ENCODE data around the gene DAND5.
"Not testable (repeated sequence)": the region's sequence is repeated elsewhere in the genome, so short reads cannot be mapped to it uniquely, and the experiment has no call there.

DAND5 gene

DNA sequence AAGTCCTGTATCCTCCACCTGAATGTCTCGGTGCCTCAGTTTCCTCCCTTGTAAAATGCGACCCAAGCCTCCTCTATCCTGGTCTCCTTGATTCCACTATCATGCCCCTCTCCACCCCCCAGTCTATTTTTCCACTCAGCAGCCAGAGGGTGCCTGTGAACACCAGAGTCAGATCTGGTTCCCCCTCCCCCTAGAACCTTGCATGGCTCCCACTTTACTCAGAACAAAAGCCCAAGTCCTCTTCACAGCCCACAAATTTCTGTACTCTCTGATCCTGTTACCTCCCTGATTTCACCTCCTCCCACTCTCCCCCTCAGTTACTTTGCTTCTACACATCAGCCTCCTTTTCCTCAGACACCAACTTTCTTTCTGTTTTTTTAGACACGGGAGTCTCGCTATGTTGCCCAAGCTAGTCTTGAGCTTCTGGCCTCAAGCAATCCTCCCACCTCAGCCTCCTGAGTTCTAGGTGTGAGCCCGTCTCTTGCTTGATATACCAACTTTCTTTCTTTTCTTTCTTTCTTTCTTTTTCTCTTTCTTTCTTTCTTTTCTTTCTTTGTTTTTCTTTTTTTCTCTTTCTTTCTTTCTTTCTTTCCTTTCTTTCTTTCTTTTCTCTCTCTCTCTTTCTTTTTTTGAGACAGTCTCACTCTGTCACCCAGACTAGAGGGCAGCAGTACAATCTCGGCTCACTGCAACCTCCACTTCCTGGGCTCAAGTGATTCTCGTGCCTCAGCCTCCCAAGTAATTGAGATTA, 869 bp downstream of the DAND5 start:
- DNase-seq = no peak

GRCh38 chr19:12973236-12973635, 3.9 kb downstream of the DAND5 start:
- no peak for DNase-seq

GRCh38 chr19:12974301-12975220, 5.2 kb downstream of the DAND5 start:
- no peak for DNase-seq

GRCh38 chr19:12975221-12975741, 5.9 kb downstream of the DAND5 start:
- no peak for DNase-seq

- not testable (repeated sequence) for DNase-seq
These were observed 6.7 kb downstream of the DAND5 start for GRCh38 chr19:12976109-12976508.

DNA sequence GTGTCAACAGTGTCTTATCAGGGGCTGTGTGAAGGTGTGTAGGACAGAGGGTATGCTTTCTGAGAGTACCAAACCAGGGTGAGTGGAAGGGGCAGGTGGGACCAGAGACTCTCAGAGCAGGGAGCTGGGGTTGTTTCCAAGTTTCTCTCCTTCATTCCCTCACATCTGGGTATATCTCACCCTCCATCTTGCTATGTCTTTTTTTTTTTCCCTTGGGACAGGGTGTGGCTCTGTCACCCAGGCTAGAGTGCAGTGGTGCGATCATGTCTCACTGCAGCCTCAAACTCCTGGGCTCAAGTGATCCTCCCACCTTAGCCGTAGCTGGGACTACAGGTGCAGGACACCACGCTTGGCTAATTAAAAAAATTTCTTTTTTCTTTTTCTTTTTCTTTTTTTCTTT, 10.6 kb downstream of the DAND5 start:
- DNase-seq = no peak

DNA sequence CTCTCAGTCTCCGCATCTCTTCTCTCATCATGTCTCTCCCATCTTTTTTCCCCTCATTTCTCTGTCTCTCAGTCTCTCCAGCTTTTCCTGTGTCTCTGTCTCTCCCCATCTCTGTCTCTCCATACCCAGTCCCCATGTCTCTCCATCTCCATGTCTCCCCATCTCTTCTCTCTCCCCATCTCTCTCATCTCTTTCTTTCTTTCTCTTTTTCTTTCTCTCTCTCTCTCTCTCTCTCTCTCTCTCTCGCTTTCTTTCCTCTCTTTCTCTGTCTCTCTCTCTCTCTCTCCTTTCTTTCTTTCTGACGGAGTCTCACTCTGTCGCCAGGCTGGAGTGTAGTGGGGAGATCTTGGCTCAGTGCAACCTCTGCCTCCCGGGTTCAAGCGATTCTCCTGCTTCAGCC, 13.3 kb downstream of the DAND5 start:
- DNase-seq = no peak

GRCh38 chr19:12983091-12983490, 13.7 kb downstream of the DAND5 start:
- no peak for DNase-seq

DNA sequence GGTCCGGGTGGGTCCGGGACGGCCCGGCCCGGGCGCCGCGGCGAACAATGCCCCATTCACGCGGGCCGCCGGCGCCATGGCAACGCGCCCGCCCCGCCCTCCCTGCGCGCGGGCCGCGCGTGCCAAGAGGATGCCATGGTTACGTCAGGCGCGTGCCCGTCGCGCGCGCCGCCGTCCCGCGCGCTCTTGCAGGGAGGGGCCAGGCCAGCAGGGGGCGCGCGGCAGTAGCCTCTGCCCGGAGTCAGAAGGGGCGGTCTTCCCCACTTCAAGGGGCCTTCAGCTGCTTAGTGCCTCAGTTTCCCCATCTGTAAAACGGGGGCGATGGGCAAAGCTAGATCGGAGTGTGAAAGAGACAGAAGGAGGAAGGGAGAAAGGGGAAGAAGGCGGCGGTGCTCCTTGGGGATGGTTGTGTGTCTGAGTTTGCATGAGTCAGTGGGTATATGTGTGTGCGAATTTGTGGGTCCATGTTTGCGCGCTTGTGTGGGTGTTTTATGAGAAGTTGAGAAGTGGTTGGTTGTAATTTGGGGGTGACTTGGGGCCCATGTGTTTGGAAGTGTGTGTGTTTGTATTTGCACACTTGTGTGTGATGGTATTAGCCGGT, 14.3 kb downstream of the DAND5 start:
- peak; percentile 22 to 28 for DNase-seq

- DNase-seq = no peak
These were observed 14.8 kb downstream of the DAND5 start for GRCh38 chr19:12984143-12984627.

- DNase-seq = no peak
These were observed 15.3 kb downstream of the DAND5 start for GRCh38 chr19:12984683-12985048.

GRCh38 chr19:12985049-12985776, 15.8 kb downstream of the DAND5 start:
- no peak for DNase-seq

DNA sequence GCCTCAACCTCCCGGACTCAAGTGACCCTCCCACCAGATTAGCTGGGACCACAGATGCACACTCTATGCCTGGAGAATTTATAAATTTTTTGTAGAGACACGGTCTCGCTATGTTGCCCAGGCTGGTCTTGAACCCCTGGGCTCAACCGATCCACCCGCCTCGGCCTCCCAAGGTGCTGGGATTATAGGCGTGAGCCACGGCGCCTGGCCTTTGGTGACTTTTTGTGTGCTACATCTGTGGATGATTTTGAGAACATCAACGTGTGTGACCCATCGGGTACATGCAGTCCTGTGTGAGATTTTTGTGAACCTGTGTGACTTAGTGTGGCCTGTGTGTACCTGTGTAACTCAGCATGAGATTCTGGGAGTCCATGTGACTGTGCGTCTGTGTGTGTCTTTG, 17.4 kb downstream of the DAND5 start:
- no peak for DNase-seq

GRCh38 chr19:12987190-12987589, 17.8 kb downstream of the DAND5 start:
- no peak for DNase-seq

DNA sequence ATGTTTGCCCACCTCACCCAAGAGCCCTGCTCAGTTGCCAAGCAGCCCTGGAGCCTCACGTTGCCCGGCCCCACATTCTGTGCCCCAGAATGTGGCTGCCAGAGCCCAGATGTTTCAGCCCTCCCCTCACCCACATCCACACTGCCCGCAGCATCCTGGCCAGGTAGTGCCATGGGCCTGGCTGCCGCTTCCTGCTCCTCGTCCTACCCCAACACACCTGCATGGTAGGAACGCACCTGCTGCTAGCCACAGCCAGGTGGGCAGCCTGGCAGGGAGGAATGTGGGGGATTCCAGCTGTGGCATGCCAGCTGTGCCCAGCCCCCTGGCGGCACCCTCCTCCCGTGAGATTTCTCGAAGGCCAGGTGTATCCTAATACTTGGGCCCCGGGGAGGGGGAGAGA, 18.4 kb downstream of the DAND5 start:
- DNase-seq = no peak

DNA sequence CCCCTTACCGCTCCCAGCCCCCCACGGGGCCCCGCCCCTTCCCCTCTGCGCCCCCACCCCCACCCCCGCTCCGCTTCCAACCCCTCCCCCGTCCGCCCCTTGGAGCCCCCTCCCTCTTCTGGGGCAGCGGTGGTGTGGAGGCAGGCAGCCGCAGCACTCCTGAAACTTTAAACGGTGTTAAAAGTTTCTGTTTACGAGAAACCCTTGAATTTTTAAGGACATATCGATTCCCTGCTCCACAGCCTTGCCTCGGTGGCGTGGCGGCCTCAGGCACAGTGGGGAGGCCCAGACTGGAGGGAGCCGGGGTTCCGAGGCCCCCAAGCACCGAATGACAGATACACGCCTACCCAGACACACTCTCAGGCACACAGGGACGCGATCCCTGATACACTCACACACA, 21.1 kb downstream of the DAND5 start:
- no peak for DNase-seq

GRCh38 chr19:12990853-12991252, 21.5 kb downstream of the DAND5 start:
- DNase-seq = no peak

DNA sequence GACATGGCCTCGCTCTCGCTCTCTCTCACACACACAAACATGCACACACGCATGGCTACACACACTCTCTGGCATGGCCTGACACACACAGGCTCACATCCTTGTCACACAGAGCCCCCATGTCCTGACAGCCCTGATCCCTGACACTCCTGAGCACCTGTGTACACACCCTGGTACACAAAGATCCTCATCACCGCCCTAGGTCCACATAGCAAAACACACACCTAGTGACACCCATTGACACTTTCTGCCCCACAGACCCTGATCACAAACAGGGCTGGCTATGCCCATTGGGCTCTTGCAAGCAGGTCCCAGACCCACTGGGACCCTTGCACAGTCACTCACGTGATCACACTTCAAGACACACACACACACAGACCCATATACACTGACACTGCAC, 21.9 kb downstream of the DAND5 start:
- DNase-seq = no peak

- DNase-seq = no peak
These were observed 23.4 kb downstream of the DAND5 start for GRCh38 chr19:12992729-12993128.

DNA sequence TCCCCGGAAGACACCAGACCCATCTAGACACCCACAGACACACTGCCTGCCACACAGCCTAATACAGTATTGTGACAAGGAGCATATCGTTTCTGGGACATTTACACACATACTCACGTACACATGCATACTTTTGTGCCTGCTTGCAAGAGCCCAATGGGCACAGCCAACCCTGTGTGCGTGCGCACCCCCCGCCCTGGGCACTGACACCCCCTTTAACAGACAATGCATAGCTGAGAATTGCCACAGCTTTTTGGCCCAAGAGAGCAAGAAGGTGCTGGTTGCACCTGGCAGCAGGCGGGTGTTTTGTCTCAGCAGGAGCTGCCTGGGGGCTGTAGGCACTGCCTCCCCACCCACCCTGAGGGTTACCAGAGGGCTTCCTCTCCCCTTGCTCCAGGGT, 24.2 kb downstream of the DAND5 start:
- no peak for DNase-seq

DNA sequence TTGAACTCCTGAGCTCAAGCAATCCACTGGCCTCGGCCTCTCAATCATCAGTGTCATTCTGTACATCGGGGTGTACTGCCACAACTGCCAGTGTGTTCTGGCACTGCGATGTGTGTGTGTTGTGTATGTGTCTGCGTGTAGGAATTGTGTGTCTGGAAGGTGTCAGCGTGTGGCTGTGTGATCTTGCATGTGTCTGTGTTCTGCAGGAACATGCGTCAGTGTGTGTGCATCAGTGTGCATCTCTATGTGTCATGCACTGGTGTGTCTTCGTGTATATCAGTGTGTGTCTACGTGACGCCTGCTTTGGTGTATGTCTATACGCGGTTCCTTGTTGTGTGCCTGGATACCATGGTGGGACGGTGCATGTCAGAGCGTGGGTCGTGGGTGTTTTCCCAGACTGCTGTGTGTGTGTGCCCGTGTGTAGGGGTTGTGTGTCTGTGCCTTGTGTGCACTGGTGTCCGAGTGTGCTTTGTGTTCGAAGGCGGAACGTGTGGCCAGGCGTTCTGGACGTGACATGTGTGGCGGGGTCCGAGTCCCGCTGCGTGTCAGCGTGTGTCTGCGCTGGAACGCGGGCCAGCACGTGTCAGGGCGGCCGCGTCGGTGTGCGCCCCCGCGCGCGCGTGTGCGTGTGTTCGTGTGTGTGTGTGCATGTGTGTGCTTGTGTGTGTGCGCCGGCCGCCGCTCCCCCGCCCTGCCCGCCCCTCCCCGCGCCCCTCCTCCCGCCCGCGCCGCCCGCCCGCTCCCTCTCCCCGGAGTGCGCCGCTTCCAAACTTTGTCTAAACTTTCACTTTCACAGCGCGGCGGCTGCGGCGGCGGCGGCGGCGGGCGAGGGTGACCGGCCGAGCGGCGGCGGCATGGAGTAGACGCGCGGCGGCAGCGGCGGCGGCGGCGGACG, 25.6 kb downstream of the DAND5 start, which contains the start of gene NFIX:
NFIX (plus strand) TSS at position 775 of the 895 bp plus-strand sequence. CDS start 363 bp downstream, outside the sequence.
- no peak for DNase-seq

All from NCI-H187 (cell line).